Peyer's patch (tissue), 4 donors: ENCODE data around the gene KCNAB1. TPM values are rescaled to one million over a fixed set of nuclear protein-coding genes. Genes with fewer than 3 reads are reported as not detected.

Source experiments
- DNase-seq, 3 donors: peaks; one replicate each; pipeline ENCODE4 v3.0.0-alpha.2; 2017 to 2019
- H3K27ac ChIP-seq, 4 donors: fragments of 200-600 bp; sonication (generic); one replicate each; pipeline ENCODE4 v1.5.1; 2016 to 2019
- H3K27me3 ChIP-seq, 2 donors: fragments of 200-600 bp; sonication (generic); one replicate each; pipeline ENCODE4 v1.5.1; 2019
- H3K36me3 ChIP-seq, 3 donors: fragments of 200-600 bp; sonication (generic); one replicate each; pipeline ENCODE4 v1.5.1; 2016 to 2019
- H3K4me1 ChIP-seq, 4 donors: fragments of 200-600 bp; sonication (generic); one replicate each; pipeline ENCODE4 v1.5.1; 2016 to 2019
- H3K4me3 ChIP-seq, 4 donors: fragments of 200-600 bp; sonication (generic); 1 replicate in 3 of 4; 2 replicates in 1 of 4; pipeline ENCODE4 v1.5.1; 2016 to 2019; ENCODE audit warnings: mild to moderate bottlenecking in 1 of 4
- H3K9me3 ChIP-seq, 4 donors: fragments of 200-600 bp; sonication (generic); one replicate each; pipeline ENCODE4 v1.5.1; 2016 to 2019; ENCODE audit warnings: mild to moderate bottlenecking in 1 of 4
- POLR2A ChIP-seq, 2 donors: fragments of 450-650 bp; IDR thresholded peaks; one replicate each; pipeline ENCODE4 v1.5.1; 2017; ENCODE audit warnings: antibody characterized with exemption in 2 of 2, mild to moderate bottlenecking in 2 of 2, moderate library complexity in 2 of 2
- total RNA-seq, 4 donors: library from RNA; depleted of rRNA; stranded (reverse); fragments of >200 nt; gene quantifications; one replicate each; pipeline ENCODE4 v1.1.0, GENCODE V29; 2016
- TF ChIP-seq, protein P1 (sequence below), 6 experiments: fragments of 450-650 bp in 4 of 6; fragments of 200-600 bp in 2 of 6; sonication (generic) in 1 of 6; IDR thresholded peaks; one replicate each; pipeline ENCODE4 v1.5.1; 2017 to 2019; ENCODE audit warnings: antibody characterized with exemption in 6 of 6, mild to moderate bottlenecking in 3 of 6, moderate library complexity in 1 of 6

Gene KCNAB1
- total RNA-seq, 4 donors from 2014 or later: 1.1 to 1.7 (median 1.6) TPM; not detected in 1

DNA sequence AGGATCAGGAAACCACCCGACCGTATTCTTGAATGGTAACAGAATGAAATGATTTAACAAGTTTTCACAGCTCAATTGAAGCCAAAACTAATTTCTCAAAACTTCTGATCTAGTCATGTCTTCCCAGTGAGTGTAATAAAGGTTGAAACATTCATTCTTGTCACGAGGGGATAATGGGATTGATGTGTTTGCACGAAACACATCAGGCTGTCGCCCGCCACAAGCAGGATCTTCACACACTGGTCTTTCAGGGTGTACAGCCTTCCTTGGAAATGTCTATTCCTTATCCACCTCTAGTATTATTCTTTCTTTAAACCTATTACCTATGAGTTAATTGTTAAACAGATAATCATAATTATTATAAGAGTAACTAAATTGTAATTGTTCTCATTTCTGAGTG is 94.3 kb downstream of the KCNAB1 start:
- Histone ChIP-seq H3K36me3 (no peaks in the 10 kb centered on the region), H3K4me1 (no peaks in the 10 kb centered on the region), H3K27me3 (no peaks in the 10 kb centered on the region), H3K27ac (no peak overlapping the region), H3K9me3 (no peaks in the 10 kb centered on the region), H3K4me3 (no peak overlapping the region)
- TF ChIP-seq, protein P1, sequence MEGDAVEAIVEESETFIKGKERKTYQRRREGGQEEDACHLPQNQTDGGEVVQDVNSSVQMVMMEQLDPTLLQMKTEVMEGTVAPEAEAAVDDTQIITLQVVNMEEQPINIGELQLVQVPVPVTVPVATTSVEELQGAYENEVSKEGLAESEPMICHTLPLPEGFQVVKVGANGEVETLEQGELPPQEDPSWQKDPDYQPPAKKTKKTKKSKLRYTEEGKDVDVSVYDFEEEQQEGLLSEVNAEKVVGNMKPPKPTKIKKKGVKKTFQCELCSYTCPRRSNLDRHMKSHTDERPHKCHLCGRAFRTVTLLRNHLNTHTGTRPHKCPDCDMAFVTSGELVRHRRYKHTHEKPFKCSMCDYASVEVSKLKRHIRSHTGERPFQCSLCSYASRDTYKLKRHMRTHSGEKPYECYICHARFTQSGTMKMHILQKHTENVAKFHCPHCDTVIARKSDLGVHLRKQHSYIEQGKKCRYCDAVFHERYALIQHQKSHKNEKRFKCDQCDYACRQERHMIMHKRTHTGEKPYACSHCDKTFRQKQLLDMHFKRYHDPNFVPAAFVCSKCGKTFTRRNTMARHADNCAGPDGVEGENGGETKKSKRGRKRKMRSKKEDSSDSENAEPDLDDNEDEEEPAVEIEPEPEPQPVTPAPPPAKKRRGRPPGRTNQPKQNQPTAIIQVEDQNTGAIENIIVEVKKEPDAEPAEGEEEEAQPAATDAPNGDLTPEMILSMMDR (IDR thresholded peaks at IDR 0.05): no peak
- no peak for TF ChIP-seq POLR2A (IDR thresholded peaks at IDR 0.05)
- no peak for DNase-seq

DNA sequence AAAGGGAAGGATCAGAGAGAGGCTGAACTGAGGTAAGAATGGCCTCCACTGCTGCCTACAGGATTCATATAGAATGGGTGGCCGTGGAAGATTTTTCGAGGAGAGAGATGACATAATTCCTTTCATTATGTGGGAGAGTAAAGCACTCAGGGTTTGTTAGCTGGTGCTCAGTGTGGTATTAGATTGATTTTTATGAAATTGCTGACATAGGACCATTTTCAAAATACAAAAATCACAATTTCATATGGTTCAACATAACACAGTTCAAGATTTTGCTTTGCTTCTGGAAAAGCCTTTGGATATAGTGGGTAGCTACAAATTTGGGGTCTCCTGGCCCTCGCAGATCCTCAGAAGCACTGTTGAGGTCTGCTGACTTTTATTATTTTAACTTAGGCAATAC is 95.4 kb downstream of the KCNAB1 start:
- H3K4me1 ChIP-seq: no peaks in the 10 kb centered on the region
- no peaks in the 10 kb centered on the region for H3K27me3 ChIP-seq
- no peak overlapping the region for H3K4me3 ChIP-seq
- no peaks in the 10 kb centered on the region for H3K9me3 ChIP-seq
- DNase-seq: no peak
- H3K36me3 ChIP-seq: no peaks in the 10 kb centered on the region
- no peak for TF ChIP-seq POLR2A (IDR thresholded peaks at IDR 0.05)
- TF ChIP-seq, protein P1 (IDR thresholded peaks at IDR 0.05): no peak
- H3K27ac ChIP-seq: no peak overlapping the region

DNA sequence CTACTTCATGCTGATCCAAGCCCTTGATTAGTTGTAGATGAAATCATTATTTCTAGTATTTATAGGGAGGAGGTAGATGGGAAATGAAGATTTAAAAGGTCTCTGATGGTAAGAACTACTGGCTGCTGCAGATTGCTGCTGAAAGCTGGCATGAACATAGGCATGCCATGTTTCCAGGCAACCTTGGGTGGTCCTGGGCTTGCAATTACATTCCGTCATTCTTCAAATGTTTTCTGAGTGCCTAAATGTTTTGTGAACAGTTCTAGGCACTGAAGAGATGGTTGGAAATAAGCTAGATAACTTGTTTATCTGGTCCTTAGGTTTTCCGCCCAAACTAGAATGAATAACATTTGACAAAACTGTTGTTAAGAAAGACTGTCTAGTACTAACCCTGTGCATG is 95.8 kb downstream of the KCNAB1 start:
- Histone ChIP-seq H3K27ac (no peak overlapping the region), H3K4me3 (no peak overlapping the region), H3K36me3 (no peaks in the 10 kb centered on the region), H3K4me1 (no peaks in the 10 kb centered on the region), H3K27me3 (no peaks in the 10 kb centered on the region), H3K9me3 (no peaks in the 10 kb centered on the region)
- no peak for DNase-seq
- TF ChIP-seq POLR2A (IDR thresholded peaks at IDR 0.05): no peak
- TF ChIP-seq, protein P1 (IDR thresholded peaks at IDR 0.05): no peak

DNA sequence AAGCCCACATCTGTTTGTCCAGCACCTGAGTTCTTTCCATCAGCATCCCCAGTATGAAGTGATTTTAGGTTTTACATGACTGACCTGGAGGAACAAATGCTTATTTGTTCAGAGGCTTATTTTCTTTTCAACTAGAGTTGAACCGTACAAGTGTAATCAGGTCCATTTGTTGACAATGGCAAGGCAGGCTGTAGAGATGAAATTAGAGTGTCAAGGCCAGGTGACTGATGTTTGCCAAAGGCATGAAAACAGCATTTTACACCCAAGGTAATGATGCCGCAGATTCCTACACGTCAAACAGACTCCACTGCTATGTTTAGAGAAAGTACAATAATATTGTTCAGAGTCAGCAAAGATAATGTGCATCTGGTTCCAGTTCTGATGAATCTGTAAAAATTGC is 96.5 kb downstream of the KCNAB1 start:
- no peak overlapping the region for H3K27ac ChIP-seq
- H3K27me3 ChIP-seq: no peaks in the 10 kb centered on the region
- H3K4me3 ChIP-seq: no peak overlapping the region
- no peaks in the 10 kb centered on the region for H3K36me3 ChIP-seq
- DNase-seq: no peak
- H3K9me3 ChIP-seq: no peaks in the 10 kb centered on the region
- no peaks in the 10 kb centered on the region for H3K4me1 ChIP-seq
- no peak for TF ChIP-seq POLR2A (IDR thresholded peaks at IDR 0.05)
- TF ChIP-seq, protein P1 (IDR thresholded peaks at IDR 0.05): no peak

DNA sequence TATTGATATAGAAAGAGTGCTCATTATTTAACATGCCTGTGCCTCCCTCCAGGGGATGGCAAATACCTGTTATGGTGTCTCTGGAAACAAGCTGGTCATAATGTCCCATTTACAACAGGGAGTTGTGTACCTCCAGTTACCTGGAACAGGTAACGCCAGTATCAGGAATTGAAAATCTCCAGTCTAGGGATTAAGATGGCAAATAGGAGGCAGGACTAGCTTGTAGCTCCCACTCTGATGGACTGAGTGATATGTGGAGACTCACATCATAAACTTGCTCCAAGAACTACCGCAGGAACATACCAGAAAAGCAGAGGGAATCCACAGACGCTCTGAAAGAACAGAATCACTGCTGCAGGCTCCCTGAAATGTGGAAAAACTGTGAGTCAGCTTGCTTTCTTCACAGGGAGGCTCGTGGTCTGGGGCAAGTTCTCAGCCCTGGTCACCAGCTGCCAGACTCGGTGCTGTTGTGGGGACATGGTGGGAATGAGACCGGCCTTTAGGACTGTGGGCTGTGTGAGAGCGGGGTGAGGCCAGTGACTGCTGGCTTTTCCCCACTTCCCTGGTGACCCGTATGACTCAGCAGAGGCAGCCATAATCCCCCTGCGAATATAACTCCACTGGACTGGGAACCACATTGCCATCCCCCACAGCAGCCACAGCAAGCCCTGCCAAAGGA is 97.4 kb downstream of the KCNAB1 start:
- H3K27ac ChIP-seq: no peak overlapping the region

More for the DNA sequence above, 97.4 kb downstream of the KCNAB1 start:
- Histone ChIP-seq H3K4me1 (no peaks in the 10 kb centered on the region), H3K27me3 (no peaks in the 10 kb centered on the region), H3K4me3 (no peak overlapping the region), H3K9me3 (no peaks in the 10 kb centered on the region), H3K36me3 (no peaks in the 10 kb centered on the region)
- TF ChIP-seq, protein P1 (IDR thresholded peaks at IDR 0.05): no peak
- TF ChIP-seq POLR2A (IDR thresholded peaks at IDR 0.05): no peak
- no peak for DNase-seq
